ENCODE data around the gene TFR2.

DNA sequence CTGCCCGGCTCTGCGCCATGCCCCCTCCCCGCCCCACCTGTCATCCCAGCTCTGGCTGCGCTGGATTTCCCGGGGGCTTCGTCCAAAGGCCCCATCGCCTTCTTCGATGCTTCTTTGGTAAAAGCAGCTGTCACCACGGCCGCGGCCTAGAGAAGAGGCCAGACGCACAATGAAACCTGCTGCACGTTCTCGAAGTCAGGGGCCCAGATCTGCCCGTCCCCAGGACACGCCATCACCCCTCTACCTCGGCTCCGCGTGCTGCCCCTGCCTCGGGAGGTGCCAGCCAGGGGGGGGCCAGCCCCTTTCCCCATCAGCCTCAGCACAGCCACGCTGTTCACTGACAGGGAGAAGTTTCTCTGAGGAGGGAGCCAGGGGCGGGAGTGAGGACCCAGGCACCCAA lies 45.9 kb upstream of the TFR2 start:
- TF ChIP-seq EZH2 (IDR thresholded peaks at IDR 0.05): no peak
- TF ChIP-seq, protein P1, sequence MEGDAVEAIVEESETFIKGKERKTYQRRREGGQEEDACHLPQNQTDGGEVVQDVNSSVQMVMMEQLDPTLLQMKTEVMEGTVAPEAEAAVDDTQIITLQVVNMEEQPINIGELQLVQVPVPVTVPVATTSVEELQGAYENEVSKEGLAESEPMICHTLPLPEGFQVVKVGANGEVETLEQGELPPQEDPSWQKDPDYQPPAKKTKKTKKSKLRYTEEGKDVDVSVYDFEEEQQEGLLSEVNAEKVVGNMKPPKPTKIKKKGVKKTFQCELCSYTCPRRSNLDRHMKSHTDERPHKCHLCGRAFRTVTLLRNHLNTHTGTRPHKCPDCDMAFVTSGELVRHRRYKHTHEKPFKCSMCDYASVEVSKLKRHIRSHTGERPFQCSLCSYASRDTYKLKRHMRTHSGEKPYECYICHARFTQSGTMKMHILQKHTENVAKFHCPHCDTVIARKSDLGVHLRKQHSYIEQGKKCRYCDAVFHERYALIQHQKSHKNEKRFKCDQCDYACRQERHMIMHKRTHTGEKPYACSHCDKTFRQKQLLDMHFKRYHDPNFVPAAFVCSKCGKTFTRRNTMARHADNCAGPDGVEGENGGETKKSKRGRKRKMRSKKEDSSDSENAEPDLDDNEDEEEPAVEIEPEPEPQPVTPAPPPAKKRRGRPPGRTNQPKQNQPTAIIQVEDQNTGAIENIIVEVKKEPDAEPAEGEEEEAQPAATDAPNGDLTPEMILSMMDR (IDR thresholded peaks at IDR 0.05): no peak

All from neural progenitor cell (in vitro differentiated cells).